Ecto neural progenitor cell (in vitro differentiated cells): Measurements from ENCODE around the gene PARVB.

Experiments
- DNase-seq: peaks from one replicate; pipeline ENCODE4 v3.0.0-alpha.2; 2018; ENCODE audit warnings: low spot score

PARVB gene

DNA sequence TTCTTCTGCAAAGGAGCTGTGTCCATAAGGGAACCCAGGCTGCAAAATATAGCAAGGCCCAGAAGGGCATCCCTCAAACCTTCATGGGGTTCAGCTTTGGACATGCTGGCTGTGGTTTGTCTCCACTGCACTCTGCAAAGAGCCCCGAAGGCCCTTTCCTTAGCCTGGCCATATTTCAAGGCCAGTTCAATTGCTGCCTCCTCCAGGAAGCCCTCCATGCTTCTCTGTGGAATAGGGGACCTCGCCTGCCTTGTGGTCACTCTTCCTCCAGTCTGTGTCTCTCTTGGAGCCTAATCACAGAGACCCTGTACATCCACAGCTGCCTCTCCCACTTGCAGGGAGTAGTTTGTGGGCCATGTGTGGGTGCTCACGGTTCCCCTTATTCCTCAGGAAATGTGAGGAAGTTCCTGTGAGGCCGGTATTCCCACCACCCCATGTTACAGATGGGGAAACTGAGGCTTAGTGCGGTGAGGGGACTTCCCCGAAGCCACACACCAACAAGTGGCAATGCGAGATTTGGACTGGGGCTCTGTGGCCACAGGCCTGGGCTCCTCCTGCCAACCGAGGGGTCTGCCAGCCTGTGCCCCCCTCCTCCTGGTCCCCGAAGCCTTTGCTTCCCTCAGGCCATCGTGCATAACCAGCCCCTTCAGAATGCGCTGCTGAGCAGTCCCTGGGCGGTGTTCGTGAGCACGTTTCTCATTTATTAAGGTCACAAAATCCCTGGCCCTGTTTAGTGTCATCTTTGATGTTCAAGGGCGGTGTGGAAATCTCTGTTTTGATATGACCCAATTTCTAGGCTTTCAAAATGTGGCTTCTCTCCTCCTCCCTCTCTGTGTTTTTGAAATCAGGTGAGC is 65.8 kb downstream of the PARVB start:
- DNase-seq = no peak

DNA sequence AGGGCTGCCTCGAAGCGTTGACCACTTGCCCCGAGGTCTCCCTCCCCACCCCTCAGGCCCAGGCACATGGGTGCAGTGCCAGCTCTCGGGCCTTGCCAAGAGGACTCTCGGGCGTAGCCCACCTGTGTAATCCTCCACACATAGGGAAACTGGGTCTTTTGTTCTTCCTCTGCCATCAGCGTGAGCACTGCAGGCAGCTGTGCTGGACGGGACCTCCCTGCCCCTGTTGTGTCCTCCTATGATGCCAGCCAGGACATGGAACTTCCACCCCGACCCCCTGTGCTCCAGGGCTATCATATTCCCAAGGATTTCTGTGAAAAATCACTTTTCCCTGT is 66.4 kb downstream of the PARVB start:
- DNase-seq = no peak

- DNase-seq = no peak
Observed at GRCh38 chr22:44091021-44091721, 67.1 kb downstream of the PARVB start.

GRCh38 chr22:44091751-44092150 is 67.6 kb downstream of the PARVB start:
- no peak for DNase-seq

- no peak for DNase-seq
Observed at GRCh38 chr22:44092636-44093220, 68.6 kb downstream of the PARVB start.

- DNase-seq = no peak
Observed at GRCh38 chr22:44093791-44094190, 69.7 kb downstream of the PARVB start.

DNA sequence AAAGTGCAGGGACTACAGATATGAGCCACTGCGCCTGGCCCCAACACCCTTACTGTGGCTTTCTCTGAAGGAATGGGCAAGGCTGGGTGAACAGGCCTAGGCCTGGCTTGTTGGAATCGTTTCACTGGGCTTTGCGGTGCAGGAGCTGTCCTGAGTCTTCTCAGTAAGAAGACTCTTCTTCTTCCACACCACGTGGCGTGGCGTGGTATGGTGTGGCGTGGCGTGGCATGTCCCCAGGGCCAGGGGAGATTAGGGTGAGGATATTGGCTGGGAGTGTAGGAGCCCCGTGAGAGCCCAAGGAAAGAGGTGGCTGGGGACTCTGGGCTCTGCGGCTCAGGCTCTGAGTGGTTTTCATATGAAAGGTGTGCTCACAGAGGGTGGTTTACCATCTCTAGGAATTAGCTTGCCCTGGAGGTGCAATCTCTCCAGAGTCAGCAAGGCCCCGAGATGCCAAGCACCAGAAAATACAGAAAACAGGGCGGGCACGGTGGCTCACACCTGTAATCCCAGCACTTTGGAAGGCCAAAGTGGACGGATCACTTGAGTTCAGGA is 70.7 kb downstream of the PARVB start:
- DNase-seq = no peak

GRCh38 chr22:44096736-44097135 is 72.6 kb downstream of the PARVB start:
- no peak for DNase-seq

DNA sequence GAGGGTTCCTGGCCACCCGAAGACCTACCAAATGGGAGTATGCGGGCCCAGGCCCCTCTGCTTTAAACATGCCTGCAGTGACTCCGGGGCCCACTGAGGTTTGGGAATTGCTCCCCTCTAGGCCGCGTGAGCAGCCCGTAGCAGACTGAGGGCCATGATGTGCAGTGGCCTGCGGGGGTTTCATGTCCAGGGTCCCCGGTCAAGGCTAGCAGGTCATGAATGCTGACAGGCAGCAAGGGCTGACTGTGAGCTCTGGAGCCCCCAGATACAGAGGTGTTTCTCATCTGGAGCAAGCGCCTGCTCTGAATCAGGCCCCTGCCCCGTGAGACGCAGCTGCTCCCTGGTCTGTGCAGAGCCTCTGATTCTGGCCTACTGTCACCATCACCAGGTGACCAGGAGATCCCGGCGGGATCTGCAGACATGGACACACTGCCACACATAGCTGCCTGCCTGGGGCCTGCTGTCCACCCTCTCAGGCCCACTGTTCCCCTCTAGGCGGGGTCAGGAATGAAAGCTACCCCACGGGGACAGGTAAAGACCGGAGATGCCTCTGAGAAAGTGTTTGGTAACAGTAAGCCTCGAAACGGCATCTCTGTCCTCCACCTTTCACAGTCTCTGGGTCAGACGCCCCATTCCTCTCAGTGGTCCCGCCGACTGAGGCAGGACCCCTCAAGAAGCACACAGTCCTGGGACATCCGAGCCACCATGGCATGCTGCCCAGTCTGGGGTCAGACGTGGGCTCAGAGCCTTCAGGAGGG is 73.3 kb downstream of the PARVB start:
- no peak for DNase-seq

GRCh38 chr22:44098021-44098739 is 74.1 kb downstream of the PARVB start:
- no peak for DNase-seq

DNA sequence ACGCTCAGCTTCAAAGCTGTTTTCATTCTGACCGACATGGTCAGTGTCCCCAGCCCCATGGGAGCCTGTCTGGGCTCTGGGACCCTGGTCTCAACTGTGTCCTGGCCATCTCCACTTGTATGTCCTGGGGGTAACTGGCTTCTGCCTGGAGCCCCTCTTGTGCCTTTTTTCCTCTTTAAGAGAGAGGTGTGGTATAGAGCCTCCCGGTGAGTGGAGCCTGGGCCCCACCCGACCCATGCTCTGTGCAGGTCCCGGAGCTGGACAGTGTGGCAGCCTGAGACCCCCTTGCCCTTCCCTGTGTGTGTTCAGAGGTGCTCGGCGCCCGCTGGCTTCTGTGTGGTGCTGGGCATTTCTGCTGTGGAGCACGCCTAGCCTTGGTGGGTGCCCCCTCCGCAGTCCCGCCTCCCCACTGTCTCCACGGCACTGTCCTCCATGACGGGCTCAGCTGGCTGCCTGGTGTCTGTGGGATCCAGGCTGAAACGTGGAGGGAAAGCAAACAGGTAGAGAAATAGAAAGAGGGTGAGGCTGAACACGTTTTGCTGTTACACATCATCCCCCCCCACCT is 74.9 kb downstream of the PARVB start:
- no peak for DNase-seq

DNA sequence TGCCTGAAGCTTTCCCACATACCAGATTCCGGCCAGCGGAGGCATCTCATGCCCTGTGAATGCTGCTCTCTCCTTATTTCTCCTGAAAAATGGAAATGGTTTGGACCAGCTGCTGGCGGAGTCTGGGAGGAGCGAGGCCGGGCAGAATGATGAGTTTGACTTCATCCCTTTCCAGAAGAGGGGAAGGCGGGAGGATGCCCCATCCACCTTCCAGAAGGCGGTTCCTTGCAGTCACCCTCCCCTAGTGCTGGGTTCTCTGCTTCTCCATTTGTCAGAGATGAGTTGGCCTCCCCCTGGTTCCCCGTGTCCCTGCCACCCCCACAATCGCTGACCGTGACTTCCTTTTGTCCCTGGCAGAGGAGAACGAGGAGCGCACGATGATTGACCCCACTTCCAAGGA is 75.6 kb downstream of the PARVB start:
- no peak for DNase-seq

DNA sequence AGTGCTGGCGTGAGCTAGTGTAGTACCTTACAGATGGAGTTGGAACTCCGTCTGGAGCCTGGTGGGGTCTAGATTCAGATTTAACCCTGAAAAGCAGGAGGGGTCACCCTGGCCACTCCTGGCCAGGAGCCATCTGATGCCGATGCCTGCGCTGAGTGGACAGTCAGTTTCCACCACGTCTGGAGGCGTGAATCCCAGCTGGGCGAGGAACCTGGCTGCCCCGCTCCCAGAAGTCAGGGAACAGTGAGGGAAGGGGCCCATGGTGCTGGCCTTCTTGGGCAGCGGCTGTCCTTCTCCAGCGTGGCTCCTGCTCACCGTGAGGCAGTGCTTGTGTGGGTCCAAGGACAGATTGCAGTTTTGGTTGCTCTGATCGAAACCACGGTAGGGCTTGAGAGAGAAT is 76.3 kb downstream of the PARVB start:
- DNase-seq = no peak

GRCh38 chr22:44102121-44102520 is 78.0 kb downstream of the PARVB start:
- DNase-seq = no peak

DNA sequence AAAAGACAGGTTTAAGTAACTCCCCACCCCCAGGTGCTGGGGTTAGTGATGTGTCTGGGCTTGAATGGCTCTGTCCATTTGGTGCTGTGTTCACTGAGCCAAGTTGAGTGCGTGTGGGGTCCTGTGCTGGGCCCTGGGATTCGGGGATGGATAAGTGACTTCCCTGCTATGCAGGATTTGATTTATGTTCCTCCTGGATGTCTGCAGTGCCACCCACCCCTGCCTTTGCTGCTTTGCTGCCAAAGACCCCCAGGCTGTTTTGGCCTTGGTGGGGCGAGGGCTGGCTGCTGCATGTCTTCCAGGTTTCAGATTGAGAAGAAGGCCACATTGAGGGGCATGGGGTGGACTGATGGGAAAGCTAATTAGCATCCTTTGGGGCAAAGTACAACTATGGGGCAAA is 78.8 kb downstream of the PARVB start:
- DNase-seq = no peak

DNA sequence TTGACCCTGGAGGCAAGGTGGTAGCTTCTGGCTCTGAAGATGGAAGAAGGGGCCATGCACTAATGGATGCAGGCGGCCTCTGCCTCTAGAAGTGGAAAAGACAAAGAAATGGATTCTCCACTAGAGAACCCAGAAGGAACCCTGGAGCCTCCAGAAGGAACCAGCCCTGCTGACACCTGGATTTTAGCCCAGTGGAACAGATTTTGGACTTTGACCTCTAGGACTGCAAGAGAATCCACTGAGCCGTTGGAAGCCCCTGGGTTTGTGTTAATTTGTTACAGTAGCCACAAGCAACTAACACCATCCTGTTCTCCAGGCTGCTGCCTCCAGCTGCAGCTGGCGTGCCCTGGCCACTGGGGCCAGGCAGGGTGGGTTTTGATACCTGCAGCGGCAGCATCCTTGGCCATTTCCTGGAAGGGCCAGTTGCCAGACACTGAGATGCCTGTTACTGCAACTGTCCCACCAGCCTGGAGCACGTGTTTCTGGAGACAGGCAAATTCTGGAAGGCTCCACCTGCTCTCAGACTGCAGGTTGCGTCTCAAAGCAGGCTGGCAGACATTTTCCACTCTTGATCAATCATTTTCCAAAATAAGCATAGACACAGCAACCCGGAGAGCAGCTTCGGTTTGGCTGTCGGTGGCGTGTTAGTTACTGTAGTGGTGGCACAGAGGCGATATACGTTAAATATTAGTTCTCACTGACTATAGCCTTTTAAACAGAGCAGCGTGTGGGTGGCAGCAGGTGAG is 79.8 kb downstream of the PARVB start:
- no peak for DNase-seq

DNA sequence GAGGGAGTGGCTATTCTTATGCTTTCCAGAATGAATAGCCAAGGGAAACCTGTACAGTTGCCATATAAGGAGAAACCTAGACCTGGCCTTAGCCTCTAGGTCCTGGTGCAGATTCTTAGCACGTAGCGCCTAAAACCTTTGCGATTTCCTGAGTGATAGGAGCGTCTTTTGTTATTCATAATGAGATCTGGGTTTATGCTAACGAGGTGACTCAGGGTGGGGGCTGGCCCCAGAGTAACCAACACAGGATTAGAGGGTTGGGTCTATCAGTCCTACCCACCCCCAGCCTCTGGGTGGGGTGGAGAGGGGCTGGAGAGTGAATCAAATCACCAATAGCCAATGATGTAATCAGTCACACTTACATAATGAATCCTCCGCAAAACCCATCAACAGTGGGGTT is 83.2 kb downstream of the PARVB start:
- DNase-seq = no peak

DNA sequence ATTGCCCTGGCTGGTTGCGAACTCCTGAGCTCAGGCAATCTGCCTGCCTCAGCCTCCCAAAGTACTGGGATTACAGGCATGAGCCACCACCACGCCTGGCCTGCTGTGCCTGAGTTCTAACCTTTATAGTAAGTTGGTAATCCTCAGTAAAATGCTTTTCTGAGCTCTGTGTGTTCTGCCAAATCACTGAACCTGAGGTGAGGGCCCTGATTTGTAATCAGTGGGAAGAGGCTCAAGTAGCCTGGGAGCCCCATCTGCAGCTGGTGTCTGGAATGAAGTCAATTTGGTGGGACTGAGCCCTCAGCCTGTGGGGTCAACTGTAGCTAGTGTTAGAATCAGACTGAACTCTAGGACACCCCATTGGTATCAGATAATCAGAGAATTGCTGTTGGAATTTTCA is 84.0 kb downstream of the PARVB start:
- DNase-seq = no peak

- DNase-seq = no peak
Observed at GRCh38 chr22:44108806-44109385, 84.8 kb downstream of the PARVB start.

GRCh38 chr22:44109416-44109815 is 85.3 kb downstream of the PARVB start:
- DNase-seq = no peak
